Ovary (tissue), 3 donors: ENCODE measurements around the gene CNBD2.

Experiments
- EP300 ChIP-seq: sonication (generic); formaldehyde crosslinking; IDR thresholded peaks from one replicate; pipeline ENCODE4 v1.6.1; 2017; ENCODE audit warnings: antibody characterized with exemption
- TF ChIP-seq, protein P1 (sequence below), 3 donors: fragments of 450-650 bp in 2 of 3; fragments of 200-600 bp in 1 of 3; IDR thresholded peaks; one replicate each; pipeline versions ENCODE4 v1.5.1 to v1.8.0; 2016 to 2022; ENCODE audit warnings: antibody characterized with exemption in 3 of 3, mild to moderate bottlenecking in 1 of 3
- donor health status: DM: no; HTN: no; CAD: no.

- TF ChIP-seq, protein P1, sequence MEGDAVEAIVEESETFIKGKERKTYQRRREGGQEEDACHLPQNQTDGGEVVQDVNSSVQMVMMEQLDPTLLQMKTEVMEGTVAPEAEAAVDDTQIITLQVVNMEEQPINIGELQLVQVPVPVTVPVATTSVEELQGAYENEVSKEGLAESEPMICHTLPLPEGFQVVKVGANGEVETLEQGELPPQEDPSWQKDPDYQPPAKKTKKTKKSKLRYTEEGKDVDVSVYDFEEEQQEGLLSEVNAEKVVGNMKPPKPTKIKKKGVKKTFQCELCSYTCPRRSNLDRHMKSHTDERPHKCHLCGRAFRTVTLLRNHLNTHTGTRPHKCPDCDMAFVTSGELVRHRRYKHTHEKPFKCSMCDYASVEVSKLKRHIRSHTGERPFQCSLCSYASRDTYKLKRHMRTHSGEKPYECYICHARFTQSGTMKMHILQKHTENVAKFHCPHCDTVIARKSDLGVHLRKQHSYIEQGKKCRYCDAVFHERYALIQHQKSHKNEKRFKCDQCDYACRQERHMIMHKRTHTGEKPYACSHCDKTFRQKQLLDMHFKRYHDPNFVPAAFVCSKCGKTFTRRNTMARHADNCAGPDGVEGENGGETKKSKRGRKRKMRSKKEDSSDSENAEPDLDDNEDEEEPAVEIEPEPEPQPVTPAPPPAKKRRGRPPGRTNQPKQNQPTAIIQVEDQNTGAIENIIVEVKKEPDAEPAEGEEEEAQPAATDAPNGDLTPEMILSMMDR (IDR thresholded peaks at IDR 0.05), result no peak
- no peak for TF ChIP-seq EP300
These were observed 63.4 kb downstream of the CNBD2 start for GRCh38 chr20:36031806-36032205.
